Measurements from ENCODE around the gene GSC.
"Not testable (repeated sequence)": the region's sequence is repeated elsewhere in the genome, so short reads cannot be mapped to it uniquely, and the experiment has no call there.

Gene GSC

DNA sequence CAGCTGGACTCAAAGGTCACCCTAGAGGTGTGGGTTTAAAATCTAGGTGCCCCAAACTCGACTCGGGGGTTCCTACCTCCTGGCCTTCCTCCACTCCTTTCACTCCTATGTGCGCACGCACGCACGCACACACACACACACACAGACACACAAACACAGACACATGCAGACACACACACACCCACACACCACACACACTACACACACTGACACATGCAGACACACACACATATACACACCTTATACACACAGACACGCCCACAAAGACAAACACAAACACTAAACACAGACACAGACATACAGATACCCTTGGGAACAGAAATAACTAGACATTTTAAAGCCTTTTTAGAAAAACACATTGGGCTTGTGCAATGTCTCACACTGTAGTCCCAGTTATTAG is 31.8 kb downstream of the GSC start:
- peaks cover 13% of the 10 kb centered on the region for H3K4me1 ChIP-seq (ENCODE audit: control insufficient read depth, insufficient read depth, low read length)
- no peaks in the 10 kb centered on the region for H3K36me3 ChIP-seq (ENCODE audit: control insufficient read depth, insufficient read depth, low read length, severe bottlenecking)
- H3K9ac ChIP-seq (ENCODE audit: low read length), result no peak overlapping the region
- H3K27me3 ChIP-seq (replicated peaks; ENCODE audit: control insufficient read depth, insufficient read depth, low read length), result no peaks in the 10 kb centered on the region
- no peaks in the 10 kb centered on the region for H3K9me3 ChIP-seq (ENCODE audit: control insufficient read depth, low read length)
- DNase-seq (ENCODE audit: low read depth), result no peak
- no peak overlapping the region for H3K4me3 ChIP-seq (ENCODE audit: low read length)

DNA sequence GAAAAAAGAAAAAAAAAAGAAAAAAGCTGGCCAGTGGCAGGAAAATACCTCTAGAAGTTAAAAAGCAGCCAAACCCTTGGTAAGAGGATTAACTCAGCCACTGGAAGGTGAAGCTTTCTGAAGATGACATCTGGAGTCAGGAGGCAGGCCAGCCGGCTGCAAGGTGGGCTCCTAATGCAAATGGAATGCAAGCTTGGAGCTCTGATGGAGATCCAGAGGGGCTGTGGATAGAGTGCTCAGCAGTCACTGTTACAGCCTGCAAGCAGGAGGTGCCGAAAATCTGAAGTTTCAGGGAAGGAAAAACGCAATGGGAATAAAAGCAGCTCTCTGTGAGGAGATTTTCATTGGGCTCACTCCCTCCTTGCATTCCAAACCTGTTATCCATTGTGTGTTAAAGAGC is 41.0 kb downstream of the GSC start:
- no peak overlapping the region for H3K9ac ChIP-seq (ENCODE audit: low read length)
- H3K4me3 ChIP-seq (ENCODE audit: low read length), result no peak overlapping the region
- no peak for DNase-seq (ENCODE audit: low read depth)
- H3K27me3 ChIP-seq (replicated peaks; ENCODE audit: control insufficient read depth, insufficient read depth, low read length), result no peaks in the 10 kb centered on the region
- H3K9me3 ChIP-seq (ENCODE audit: control insufficient read depth, low read length), result no peaks in the 10 kb centered on the region
- peaks cover 5% of the 10 kb centered on the region for H3K4me1 ChIP-seq (ENCODE audit: control insufficient read depth, insufficient read depth, low read length)
- H3K36me3 ChIP-seq (ENCODE audit: control insufficient read depth, insufficient read depth, low read length, severe bottlenecking), result no peaks in the 10 kb centered on the region

DNA sequence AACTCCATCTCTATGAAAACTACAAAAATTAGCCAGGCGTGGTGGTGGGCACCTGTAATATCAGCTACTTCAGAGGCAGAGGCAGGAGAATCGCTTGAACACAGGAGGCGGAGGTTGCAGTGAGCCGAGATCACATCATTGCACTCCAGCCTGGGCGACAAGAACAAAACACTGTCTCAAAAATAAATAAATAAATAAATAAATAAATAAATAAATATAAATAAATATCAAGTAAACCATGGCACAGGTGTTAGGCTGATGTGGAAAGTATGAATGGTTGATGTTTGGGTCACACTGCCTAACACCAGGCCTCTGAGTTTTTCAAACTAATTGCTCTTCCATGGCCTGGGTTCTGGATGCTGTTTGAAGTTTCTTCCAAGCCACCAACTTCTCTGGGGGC is 41.5 kb downstream of the GSC start:
- not testable (repeated sequence) for H3K36me3 ChIP-seq (ENCODE audit: control insufficient read depth, insufficient read depth, low read length, severe bottlenecking); H3K4me3 ChIP-seq (ENCODE audit: low read length); H3K27me3 ChIP-seq (replicated peaks; ENCODE audit: control insufficient read depth, insufficient read depth, low read length); H3K9ac ChIP-seq (ENCODE audit: low read length); H3K4me1 ChIP-seq (ENCODE audit: control insufficient read depth, insufficient read depth, low read length); DNase-seq (ENCODE audit: low read depth); H3K9me3 ChIP-seq (ENCODE audit: control insufficient read depth, low read length)

DNA sequence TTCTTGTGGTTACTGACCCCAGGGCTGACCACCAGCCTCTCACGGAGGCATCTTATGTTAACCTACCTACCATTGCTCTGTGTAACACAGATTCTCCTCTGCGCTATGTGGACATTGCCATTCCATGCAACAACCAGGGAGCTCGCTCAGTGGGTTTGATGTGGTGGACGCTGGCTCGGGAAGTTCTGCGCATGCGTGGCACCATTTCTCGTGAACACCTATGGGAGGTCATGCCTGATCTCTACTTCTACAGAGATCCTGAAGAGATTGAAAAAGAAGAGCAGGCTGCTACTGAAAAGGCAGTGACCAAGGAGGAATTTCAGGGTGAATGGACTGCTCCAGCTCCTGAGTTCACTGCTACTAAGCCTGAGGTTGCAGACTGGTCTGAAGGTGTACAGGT is 43.3 kb downstream of the GSC start:
- H3K27me3 ChIP-seq (replicated peaks; ENCODE audit: control insufficient read depth, insufficient read depth, low read length); H3K9me3 ChIP-seq (ENCODE audit: control insufficient read depth, low read length); DNase-seq (ENCODE audit: low read depth); H3K4me3 ChIP-seq (ENCODE audit: low read length); H3K36me3 ChIP-seq (ENCODE audit: control insufficient read depth, insufficient read depth, low read length, severe bottlenecking); H3K9ac ChIP-seq (ENCODE audit: low read length): not testable (repeated sequence)
- peaks cover 18% of the 10 kb centered on the region for H3K4me1 ChIP-seq (ENCODE audit: control insufficient read depth, insufficient read depth, low read length)

DNA sequence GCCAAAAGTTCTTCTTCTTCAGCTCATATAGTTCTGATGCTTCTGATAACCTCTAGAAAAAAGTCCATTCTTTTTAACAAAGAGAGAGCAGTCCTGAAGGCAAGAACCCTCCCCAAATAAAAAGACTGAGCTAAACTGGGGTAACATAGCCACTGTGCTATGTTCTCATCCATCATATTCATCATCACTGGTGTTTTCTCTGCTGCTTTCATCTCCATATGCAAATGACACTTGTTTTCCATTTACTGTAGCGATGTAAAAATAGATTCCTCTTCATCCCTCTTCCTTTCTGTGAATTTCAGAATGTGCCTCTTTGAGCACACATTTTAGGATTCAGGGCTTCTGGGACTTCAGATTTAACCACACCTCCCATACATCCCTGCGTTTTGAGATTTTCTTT is 44.9 kb downstream of the GSC start:
- peaks cover 18% of the 10 kb centered on the region for H3K4me1 ChIP-seq (ENCODE audit: control insufficient read depth, insufficient read depth, low read length)
- H3K9ac ChIP-seq (ENCODE audit: low read length), result no peak overlapping the region
- no peaks in the 10 kb centered on the region for H3K9me3 ChIP-seq (ENCODE audit: control insufficient read depth, low read length)
- DNase-seq (ENCODE audit: low read depth), result no peak
- H3K36me3 ChIP-seq (ENCODE audit: control insufficient read depth, insufficient read depth, low read length, severe bottlenecking), result no peaks in the 10 kb centered on the region
- no peak overlapping the region for H3K4me3 ChIP-seq (ENCODE audit: low read length)
- H3K27me3 ChIP-seq (replicated peaks; ENCODE audit: control insufficient read depth, insufficient read depth, low read length), result no peaks in the 10 kb centered on the region

DNA sequence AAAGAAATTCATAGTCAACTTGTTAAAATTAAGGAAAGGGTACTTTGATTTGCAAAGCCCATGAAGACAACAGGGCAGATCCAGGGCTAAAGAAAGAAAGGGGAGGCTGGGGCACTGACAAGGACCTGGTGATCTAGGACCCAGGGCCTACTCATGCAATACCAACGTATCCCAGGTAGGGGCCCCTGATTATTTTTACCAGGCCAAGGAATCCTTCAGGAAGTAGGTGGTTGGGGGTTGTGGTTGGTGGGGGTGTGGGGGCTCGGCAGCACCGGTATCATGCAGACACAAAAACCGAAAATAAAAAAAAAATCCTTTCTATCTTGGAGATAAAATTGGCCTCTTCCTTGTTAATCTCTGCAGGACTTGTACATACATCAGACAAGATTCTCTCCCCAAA is 47.5 kb downstream of the GSC start:
- DNase-seq (ENCODE audit: low read depth), result no peak
- Histone ChIP-seq H3K27me3 (replicated peaks; ENCODE audit: control insufficient read depth, insufficient read depth, low read length) (no peaks in the 10 kb centered on the region), H3K9me3 (ENCODE audit: control insufficient read depth, low read length) (no peaks in the 10 kb centered on the region), H3K4me1 (ENCODE audit: control insufficient read depth, insufficient read depth, low read length) (peaks cover 18% of the 10 kb centered on the region), H3K4me3 (ENCODE audit: low read length) (no peak overlapping the region), H3K9ac (ENCODE audit: low read length) (no peak overlapping the region), H3K36me3 (ENCODE audit: control insufficient read depth, insufficient read depth, low read length, severe bottlenecking) (no peaks in the 10 kb centered on the region)
